ENCODE data around the gene CD248.
"Not testable (repeated sequence)": the region's sequence is repeated elsewhere in the genome, so short reads cannot be mapped to it uniquely, and the experiment has no call there.

Gene CD248

DNA sequence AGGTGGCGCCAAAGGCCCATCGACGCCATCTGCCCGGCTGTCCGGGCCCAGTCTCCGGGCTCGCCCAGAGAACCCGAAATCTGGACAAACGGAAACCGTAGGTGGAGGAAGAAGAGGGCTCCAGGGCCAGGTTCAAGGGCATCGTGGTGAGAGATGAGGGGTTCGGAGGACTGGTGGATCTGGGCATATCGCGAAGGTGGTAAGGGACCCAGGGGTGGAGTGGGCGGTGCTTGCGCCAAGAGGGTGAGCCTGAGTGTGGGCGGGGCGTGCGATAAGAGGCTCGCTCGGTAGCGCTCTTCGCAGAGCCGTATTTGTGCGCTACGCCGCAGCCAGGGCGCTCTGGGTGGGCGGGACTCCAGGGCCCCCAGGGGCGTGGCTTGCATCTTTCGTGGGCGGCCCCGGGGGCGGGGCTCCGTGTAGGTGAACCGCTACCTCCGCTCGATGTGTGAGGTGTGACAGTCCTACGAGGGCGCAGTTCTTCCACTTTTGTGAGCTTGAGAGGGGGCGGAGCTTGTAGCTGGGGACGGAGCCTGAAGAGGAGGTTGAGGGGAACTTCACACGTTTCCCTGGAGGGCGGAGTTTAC, 4.8 kb downstream of the CD248 start:
- peak; percentile 99 for DNase-seq

DNA sequence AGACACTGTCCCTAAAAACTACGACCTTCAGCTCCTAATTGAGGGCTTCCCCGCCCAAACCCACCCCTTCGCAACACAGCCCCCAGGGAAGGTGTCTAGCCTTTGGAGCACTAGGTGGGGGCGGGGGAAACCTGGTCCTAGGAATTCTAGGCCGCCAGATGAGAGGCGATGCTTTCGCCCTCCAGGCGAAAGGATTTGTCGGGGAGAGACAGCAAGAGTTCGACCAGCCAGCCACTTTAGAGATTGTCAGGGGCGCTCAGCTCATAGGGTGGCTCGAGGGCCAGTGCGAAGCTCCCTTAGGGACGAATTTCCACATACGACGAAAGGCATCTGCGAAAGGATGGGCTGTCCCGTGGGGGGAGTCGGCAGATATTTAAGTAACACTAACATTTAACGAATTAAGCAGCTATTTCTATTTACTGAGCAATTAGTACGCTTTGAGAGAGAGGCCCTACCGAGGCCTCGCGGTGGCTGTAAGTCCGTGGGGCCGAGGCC, 5.3 kb downstream of the CD248 start:
- DNase-seq: no peak

DNA sequence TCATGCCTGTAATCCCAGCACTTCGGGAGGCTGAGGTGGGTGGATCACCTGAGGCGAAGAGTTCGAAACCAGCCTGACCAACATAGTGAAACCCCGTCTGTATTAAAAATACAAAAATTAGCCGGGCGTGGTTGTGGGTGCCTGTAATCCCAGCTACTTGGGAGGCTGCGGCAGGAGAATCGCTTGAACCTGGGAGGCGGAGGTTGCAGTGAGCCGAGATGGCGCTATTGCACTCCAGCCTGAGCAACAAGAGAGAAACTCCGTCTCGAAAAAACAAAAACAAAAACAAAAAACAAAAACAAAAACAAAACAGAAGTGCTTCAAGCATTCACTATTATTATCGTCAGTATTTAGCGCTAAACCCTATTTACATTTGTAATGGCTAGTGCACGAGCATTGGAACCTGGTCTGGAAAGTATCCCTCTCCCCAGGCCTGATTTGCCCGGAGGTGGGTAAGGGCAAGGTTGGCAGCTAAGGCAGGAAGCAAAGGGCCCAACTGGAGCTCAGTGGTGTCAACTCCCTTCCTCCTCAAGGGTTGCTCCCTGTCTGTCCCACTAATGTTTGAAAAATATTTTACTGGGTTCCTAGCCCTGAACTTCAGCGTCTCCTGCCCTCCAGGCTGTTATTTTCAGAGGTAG, 5.9 kb downstream of the CD248 start:
- not testable (repeated sequence) for DNase-seq

DNA sequence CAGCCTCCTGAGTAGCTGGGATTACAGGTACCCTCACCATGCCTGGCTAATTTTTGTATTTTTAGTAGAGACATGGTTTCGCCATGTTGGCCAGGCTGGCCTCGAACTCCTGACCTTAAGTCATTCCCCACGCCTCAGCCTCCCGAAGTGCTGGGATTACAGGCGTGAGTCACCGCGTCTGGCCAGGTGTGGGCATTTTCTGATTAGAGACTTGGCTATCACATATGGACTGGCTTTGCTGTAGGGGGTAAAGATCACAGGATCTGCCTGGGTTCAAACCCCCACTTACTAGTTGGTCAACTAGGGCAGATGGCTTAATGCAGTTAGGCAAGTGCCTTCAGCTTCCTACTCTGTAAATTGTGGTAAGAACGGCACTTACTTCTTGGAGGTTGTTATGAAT, 6.5 kb downstream of the CD248 start:
- DNase-seq: no peak

DNA sequence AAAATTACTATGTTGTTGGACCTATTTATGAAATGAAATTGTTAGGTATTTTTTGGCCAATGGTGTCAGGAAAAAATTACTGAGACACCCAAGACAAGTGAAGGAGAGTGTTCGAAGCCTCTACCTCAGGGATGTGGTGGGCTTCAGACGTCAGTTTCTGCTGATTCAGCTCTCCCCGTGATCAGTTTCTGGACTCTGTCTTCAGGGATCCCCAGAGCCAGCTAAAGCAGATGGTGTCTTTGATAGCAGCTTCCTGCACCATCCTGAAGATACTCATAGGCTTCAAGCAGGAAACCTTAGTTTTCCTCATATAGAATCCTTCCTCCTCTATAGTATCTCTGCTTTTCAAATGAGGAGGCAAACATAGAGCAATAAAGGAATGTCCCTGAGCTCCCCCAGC, 7.4 kb downstream of the CD248 start:
- DNase-seq: no peak

DNA sequence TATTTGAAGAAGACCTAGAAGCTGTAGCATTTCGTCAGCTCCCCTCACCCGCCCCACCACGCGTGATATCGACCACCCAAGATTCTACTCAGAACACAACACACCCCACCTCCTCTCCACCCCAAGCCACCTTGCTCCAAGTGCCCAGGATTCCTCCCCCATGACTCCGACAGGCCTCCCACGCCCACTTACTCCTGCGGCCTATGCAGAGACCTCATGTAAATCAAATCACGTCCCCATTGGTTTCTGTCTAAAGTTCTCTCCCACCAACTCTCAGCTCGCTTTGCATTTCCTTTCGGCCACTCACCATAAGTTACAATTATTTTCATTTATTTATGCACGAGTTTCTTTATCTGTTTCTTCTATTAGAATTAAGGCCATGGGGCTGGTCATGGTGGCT, 14.2 kb downstream of the CD248 start:
- no peak for DNase-seq

DNA sequence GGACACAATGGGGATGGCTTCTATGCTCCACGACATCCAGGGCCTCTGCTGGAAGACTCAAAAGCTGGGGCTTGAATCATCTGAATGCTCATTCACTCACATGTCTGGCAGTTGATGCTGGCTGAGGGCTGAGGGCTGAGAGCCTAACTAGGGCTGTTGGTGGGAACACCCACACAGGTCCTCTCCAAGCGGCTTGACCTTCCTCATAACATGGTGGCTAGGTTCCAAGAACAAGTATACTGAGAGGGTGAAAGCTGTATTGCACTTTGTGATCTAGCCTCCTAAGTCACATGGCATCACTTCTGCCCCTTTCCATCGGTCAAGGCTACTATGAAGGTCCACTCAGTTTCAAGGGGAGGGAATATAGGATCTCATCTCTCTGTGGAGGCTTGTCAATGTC, 17.7 kb downstream of the CD248 start:
- no peak for DNase-seq

DNA sequence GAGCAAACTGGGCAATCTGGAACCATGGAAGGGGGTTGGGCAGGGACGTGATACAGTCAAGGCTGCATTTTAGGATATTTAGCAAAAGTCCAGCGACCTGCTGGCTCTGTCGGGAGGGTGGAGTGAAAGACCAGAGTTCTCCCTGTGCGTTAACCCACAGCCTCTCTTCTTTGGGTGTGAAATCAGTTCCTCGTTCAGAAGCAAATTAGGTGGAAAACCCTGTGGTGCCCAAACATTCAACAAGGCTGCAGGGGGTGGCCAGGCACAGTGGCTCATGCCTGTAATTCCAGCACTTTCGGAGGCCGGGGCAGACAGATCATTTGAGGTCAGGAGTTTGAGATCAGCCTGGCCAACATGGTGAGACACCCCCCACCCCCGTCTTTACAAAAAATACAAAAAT, 19.2 kb downstream of the CD248 start:
- no peak for DNase-seq

DNA sequence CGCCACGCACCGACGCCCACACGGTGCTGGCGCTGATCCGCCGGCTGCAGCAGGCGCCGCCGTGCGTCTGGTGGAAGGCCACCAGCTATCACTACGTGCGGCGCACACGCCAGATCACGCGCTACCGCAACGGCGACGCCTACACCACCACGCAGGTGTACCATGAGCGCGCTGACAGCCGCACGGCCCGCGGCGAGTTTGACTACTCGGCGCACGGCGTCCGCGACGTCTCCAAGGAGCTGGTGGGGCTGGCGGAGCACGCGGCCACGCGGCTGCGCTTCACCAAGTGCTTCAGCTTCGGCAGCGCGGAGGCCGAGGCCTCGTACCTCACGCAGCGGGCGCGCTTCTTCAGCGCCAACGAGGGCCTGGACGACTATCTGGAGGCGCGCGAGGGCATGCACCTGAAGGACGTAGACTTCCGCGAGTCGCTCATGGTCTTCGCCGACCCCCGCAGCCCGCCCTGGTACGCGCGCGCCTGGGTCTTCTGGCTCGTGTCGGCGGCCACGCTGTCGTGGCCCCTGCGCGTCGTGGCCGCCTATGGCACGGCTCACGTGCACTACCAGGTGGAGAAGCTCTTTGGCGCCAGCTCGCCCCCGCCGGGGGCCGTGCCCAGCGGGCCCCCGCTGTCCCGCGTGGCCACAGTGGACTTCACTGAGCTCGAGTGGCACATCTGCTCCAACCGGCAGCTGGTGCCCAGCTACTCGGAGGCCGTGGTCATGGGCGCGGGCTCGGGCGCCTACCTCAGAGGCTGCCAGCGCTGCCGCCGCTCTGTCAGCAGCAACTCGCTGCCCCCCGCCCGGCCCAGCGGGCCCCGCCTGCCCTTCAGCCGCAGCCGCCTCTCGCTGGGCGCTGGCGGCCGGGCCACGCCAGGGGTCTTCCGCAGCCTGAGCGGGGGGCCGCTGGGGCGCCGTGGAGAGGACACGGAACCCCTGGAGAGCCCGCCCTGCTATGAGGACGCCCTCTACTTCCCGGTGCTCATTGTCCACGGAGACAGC, 21.9 kb downstream of the CD248 start:
- DNase-seq: no peak

DNA sequence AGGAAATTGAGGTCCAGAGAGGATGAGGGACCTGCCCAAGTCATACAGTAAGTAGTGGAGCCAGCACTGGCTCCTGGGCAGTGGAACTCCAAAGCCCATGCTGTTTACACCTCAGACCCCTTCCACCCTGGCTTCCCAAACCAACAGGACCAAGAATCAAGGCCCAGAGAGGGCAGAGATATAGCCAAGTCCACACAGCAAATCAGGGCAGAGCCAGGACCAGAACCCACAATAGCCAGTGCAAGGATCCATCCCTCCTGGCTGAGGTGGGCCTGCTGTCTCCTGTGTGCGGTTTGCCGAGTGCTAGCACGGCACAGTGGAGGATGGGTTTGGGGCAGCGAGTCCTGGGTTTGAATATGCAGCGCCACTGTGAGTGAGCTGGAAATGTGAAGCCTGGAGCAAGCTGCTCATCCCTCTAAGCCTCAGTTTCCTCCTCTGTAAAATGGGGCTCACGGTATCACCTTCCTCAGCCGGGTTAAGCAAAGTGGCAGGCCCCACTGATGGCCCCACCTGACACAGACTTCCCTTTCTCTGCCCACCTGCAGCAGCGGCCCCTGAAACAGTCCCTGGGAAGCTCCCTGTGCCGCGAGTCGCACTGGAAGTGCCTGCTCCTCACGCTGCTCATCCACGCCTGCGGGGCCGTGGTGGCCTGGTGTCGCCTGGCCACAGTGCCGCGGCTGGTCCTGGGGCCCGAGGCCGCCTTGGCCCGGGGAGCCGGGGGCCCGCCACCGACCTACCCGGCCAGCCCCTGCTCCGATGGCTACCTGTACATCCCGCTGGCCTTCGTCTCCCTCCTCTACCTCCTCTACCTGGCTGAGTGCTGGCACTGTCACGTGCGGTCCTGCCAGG, 22.8 kb downstream of the CD248 start:
- DNase-seq: no peak

DNA sequence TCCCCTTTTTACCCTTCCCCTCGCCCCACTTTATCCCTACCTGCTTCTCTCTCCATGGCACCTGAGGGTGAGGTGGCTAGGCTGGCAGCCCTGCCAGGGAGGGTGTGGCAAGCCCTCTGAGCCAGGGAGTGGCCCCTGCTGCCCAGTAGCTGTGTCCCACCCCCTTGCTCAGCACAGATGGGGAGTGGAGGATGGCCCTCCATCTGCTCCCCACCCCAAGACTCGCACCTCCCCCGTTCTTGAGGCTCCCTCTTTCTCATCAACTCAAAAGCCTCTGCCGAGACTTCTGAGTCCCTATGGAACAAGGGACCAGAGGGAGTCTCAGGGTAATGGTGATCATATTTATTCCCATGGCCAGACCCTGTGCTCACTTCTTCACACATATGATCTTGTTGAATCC, 23.5 kb downstream of the CD248 start:
- DNase-seq: no peak

DNA sequence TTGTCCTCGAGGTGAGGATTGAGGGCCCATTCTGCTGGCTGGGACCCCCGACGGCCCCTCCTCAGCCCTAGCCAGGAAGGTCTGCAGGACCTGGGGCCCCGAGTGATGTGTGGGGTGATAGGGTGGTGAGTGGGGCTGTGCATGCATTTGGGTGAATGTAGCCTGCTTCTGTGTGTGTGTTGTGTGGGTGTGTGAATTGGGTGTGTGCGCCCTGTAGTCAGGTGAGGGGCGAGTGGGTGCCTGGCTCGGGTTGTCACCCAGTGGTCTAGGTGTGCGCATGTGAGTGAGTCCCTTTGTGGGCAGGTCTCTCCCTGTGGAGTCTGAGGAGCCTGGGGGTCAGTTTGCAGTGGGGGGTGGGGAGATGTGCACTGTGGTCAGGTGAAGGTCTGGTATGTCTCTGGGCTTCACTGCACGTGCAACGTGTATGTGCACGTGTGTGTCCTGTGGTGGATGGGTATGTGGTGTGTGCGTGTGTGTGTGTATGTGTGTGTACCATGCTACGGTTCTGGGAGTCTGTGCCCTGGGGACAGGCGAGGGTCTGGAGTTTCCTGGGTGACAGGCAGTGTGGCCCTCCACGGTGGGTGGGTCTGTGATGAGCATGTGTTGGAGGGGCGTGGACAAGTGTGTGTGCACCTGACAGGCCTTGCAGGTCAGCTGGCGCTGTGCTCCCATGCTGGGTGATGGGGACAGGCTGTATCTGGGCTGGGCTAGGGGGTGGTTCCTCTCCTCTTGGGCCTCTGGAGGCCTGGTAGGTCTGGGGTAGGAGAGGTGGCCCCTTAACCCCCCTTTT, 24.1 kb downstream of the CD248 start:
- no peak for DNase-seq

DNA sequence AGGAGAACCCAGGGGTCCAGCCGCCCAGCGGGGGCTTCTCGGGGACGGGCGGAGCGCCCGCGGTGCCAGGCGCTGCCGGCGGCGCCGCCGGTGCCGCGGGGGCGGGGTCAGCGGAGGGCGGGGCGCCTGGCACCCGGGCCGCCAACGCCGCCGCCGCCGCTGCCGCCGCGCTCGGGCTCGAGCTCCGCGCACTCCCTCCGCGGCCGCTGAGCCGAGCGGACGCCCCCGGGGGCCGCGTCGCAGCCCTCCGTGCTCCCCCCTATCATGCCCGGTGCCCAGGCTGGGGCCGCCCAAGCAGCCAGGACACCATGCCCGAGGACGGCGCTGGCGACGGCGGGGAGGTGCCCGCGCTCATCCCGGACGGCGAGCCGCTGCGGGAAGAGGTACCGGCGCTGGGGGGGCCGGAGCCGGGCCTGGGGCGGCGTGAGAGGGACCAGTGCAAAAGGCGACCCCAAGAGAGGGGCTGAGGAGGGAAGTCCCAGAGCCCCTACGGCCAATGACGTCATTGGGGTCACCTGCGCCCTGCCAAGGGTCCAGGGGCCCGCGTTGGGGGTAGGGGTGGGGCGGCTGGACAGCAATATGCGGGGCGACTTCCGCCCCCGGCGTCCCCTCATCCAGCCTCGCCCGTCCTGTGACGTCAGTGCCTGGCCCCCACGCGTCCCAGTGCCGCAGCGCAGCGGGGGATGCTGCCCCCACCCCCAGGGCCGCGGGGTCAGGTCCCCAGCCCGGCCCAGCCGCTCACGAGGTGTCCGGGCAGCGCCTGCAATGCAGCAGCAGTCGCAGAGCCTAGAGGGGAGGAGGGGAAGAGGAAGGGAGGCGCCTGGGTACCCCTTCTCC, 24.9 kb downstream of the CD248 start, which contains the start of gene TMEM151A:
Gene TMEM151A, plus strand, starts transcription at position 189 of the 837 bp plus-strand sequence. Its CDS starts 120 bp downstream, at position 309.
- no peak for DNase-seq

DNA sequence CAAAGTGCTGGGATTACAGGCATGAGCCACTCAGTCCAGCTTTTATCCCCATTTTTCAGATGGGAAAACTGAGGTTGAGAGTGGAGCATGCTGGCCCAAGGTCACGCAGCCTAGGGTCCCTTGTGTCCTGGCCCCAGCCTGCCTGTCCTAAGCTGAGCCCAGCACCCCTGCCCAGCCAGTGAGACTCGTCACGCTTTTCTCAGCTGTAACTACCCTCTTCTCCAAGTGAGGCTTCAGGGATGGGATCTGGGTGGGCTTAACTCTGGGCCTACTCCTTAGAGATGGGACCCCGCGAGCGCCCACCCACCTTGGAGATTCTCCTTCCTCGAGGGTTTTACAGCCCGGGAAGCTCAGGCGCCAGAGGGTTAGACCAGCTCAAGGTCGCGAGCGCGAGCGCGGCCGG, 25.5 kb downstream of the CD248 start:
- no peak for DNase-seq

DNA sequence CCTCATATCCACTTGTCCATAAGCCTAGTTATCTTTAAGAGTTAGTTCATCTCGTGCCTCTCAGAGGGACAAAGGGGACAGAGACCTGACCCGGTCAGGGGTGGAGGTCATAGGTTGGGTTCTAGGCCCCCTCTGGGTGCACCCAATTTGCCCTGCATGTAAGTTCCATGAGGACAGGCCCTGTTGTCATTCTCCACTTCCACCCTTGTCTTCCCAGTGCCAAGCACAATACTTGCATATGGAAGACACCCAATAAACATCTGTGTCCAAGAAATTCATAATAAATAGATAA, 26.6 kb downstream of the CD248 start:
- no peak for DNase-seq

DNA sequence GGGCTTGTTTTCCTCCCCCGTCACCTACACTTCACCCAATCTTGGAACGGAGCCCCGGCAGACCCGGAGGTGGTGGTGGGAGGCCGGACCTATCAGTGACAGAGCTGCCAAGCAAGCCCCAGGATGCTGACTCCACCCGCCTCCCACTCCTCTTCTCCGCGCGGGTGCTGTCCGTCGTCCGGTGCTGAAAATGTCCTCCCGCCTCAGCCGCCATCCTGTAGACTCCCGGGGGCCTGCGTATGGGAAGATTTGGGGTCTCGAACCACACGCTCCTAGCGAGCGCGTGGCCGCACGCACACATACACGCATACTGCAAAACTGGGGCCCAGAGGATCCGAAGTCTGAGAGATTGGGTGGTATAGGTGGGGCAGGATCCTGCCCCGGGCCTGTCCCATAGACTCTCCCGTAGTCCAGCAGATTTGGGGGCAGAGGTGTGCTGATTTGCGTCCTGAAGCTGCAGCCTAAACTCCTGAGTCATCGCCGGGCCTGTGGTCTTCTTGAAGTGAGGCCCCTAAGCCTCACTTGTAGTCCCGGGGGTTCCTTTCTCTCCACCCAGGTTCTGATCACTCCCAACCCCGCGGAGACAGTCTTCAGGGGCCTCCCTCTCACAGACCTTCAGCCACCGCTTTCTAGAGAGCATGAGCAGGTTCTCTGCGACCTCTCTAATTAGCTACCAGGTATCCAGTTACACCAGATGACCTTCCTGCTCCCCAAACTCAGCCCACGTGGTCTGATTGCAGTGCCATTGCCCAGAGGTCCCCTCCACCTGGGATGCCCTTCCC, 27.1 kb downstream of the CD248 start:
- DNase-seq: peak; percentile 64

DNA sequence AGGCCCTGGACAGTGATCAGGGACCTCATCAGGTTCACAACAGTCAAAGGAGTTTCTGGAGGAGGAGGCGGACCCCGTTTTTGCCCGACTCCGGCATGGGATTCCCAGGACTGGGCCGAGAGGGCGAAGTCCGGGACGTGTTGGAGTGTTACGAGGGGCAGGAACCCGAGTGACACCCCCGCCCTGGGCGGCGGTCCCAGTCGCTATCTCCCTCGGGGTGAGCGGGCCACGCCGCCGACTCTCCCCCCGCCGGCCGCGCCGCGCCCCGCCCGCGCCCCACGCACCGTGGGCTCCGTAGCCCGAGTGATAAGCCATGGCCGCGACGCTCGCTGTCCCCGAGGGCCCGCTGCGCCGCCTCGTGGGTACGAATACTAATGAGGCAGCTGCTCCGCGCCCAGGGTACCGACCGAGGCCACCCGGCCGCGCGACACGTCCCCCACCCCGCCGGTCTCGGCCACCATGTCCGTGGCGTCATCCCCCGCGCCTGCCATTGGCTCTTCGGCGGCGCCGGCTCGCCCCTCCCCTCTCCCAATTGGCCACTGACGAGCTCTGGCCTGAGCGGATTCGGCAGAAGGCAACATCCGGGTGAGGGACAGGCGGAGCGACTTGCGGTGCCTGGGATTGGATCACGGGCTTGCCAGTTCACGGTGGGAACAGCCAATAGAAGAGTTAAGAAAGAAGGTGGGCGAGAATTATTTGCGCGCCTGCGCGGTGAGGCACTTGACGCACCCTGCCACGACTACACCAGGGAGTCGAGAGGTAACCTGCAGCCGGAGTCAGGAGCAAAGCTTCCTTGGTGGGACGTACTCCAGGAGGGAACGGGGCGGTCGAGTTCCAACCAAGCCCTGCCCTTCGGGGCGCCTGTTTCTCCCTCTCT, 27.9 kb downstream of the CD248 start, which contains the start of gene YIF1A:
Gene YIF1A, minus strand, starts transcription at position 473 of the 877 bp plus-strand sequence. Its CDS starts 158 bp downstream, at position 315.
- peak; percentile 93 for DNase-seq

DNA sequence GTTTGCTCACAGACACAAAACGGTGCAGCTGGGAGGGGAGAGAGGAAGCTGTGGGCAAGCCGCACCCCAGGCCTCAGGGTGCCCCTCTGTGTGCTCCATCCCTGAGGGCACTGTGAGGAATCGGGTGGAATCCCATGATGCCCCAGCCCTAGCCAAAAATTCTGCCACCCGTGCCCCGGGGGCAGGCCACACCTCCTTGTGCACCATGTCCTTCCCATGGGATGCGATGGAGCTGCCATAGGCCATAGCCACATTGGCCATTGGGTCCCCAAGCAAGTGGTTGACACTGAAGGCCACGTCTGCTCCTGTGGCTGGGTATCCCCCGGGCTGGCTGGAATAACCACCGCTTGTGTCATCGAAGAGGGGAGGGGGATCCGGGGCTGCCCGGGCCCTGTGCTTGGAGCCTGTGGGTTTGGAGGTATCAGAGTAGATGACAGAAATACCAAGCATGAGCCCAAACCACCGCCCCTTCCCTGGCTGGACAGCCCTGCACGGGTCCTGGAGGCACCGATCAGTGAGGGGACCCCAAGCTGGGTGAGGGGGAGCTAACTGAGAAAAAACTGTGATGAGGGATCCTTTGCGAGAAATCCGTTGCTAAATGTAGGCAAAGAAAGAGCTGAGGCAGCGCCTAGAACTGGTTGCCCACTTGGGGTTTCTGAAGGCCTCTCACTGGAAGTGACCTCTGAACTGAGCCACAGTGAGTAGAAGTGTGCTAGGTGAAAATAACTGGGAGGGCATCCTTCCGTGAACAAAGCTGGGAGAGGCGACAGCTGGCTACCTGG, 28.8 kb downstream of the CD248 start:
- no peak for DNase-seq

All from activated T-cell treated with anti-CD3 and anti-CD28 coated beads for 4 hours (primary cell).